Measurements from ENCODE around the gene WDTC1. TPM values are rescaled to one million over a fixed set of nuclear protein-coding genes. Genes with fewer than 3 reads are reported as not detected.
A peak's percentile ranks its signal among the peaks of the same experiment; 100 is the strongest.

WDTC1 gene
- total RNA-seq, 1 experiment from 2014 or later: 37.1 TPM

GRCh38 chr1:27345272-27345671 lies 110.8 kb downstream of the WDTC1 start:
- no peak for DNase-seq
- no peaks in the 10 kb centered on the region for H3K9me3 ChIP-seq (ENCODE audit: insufficient read depth, low read depth)
- no peak overlapping the region for H2AFZ ChIP-seq
- no TSS peak for BruUV-seq (replicated peaks)
- POLR2A ChIA-PET (ENCODE audit: unreplicated experiment): interaction anchor here (0.6 kb wide), 1 partner anchor 1528 kb away, joined by 11 read pairs; no protein-coding TSS in a partner anchor
- TF ChIP-seq EZH2 (IDR thresholded peaks at IDR 0.05; ENCODE audit: low read depth): no peak
- no peak for TF ChIP-seq CTCF (conservative IDR thresholded peaks at IDR 0.05)
- no peak overlapping the region for H3K27ac ChIP-seq
- H3K4me2 ChIP-seq: no peak overlapping the region
- no peaks in the 10 kb centered on the region for H3K36me3 ChIP-seq (ENCODE audit: low read depth)
- no peaks in the 10 kb centered on the region for H3K9me2 ChIP-seq (ENCODE audit: insufficient read depth)
- peaks cover 26% of the 10 kb centered on the region for H3K4me1 ChIP-seq (replicated peaks; ENCODE audit: insufficient read depth)
- no peak overlapping the region for H3K4me3 ChIP-seq
- H4K20me1 ChIP-seq (ENCODE audit: insufficient read depth): no peaks in the 10 kb centered on the region
- intact Hi-C loops (cut with micrococcal nuclease; ENCODE audit: unreplicated experiment): no loop called here
- H3K27me3 ChIP-seq (ENCODE audit: insufficient read depth, low read depth): no peaks in the 10 kb centered on the region
- CTCF ChIA-PET: no interaction called here
- no peaks in the 10 kb centered on the region for H3K79me2 ChIP-seq (ENCODE audit: low read depth)
- H3F3A ChIP-seq (ENCODE audit: insufficient read depth, low read depth): peaks cover 20% of the 10 kb centered on the region; the same call in 1 of the 2 replicates

- DNase-seq: no peak
- ChIA-PET POLR2A (ENCODE audit: unreplicated experiment) (no interaction called here), CTCF (no interaction called here)
- peaks cover 16% of the 10 kb centered on the region for H3K4me1 ChIP-seq (replicated peaks; ENCODE audit: insufficient read depth)
- H3K9me3 ChIP-seq (ENCODE audit: insufficient read depth, low read depth): no peaks in the 10 kb centered on the region
- no peaks in the 10 kb centered on the region for H3K9me2 ChIP-seq (ENCODE audit: insufficient read depth)
- no peaks in the 10 kb centered on the region for H4K20me1 ChIP-seq (ENCODE audit: insufficient read depth)
- no peak overlapping the region for H2AFZ ChIP-seq
- no peaks in the 10 kb centered on the region for H3K36me3 ChIP-seq (ENCODE audit: low read depth)
- no peak overlapping the region for H3K4me3 ChIP-seq
- peaks cover 11% of the 10 kb centered on the region; the same call in 1 of the 2 replicates for H3F3A ChIP-seq (ENCODE audit: insufficient read depth, low read depth)
- no peak overlapping the region for H3K4me2 ChIP-seq
- no peaks in the 10 kb centered on the region for H3K27me3 ChIP-seq (ENCODE audit: insufficient read depth, low read depth)
- H3K79me2 ChIP-seq (ENCODE audit: low read depth): no peaks in the 10 kb centered on the region
- no TSS peak for BruUV-seq (replicated peaks)
- TF ChIP-seq EZH2 (IDR thresholded peaks at IDR 0.05; ENCODE audit: low read depth) (no peak), CTCF (conservative IDR thresholded peaks at IDR 0.05) (no peak)
- intact Hi-C loops (cut with micrococcal nuclease; ENCODE audit: unreplicated experiment): no loop called here
- no peak overlapping the region for H3K27ac ChIP-seq
These were observed 111.9 kb downstream of the WDTC1 start for GRCh38 chr1:27346357-27346756.

GRCh38 chr1:27346991-27347624 lies 112.7 kb downstream of the WDTC1 start:
- Histone ChIP-seq H3K79me2 (ENCODE audit: low read depth) (no peaks in the 10 kb centered on the region), H3F3A (ENCODE audit: insufficient read depth, low read depth) (peaks cover 11% of the 10 kb centered on the region; the same call in 1 of the 2 replicates), H3K4me1 (replicated peaks; ENCODE audit: insufficient read depth) (peaks cover 11% of the 10 kb centered on the region), H3K4me3 (no peak overlapping the region), H3K9me3 (ENCODE audit: insufficient read depth, low read depth) (no peaks in the 10 kb centered on the region), H4K20me1 (ENCODE audit: insufficient read depth) (no peaks in the 10 kb centered on the region), H3K9me2 (ENCODE audit: insufficient read depth) (no peaks in the 10 kb centered on the region), H3K27ac (no peak overlapping the region), H3K4me2 (no peak overlapping the region), H3K27me3 (ENCODE audit: insufficient read depth, low read depth) (no peaks in the 10 kb centered on the region), H3K36me3 (ENCODE audit: low read depth) (no peaks in the 10 kb centered on the region), H2AFZ (no peak overlapping the region)
- TF ChIP-seq EZH2 (IDR thresholded peaks at IDR 0.05; ENCODE audit: low read depth) (no peak), CTCF (conservative IDR thresholded peaks at IDR 0.05) (no peak)
- POLR2A ChIA-PET (ENCODE audit: unreplicated experiment): interaction anchor here (0.8 kb wide), 1 partner anchor 18 kb away, joined by 24 read pairs; no protein-coding TSS in a partner anchor
- no TSS peak for BruUV-seq (replicated peaks)
- intact Hi-C loops (cut with micrococcal nuclease; ENCODE audit: unreplicated experiment): no loop called here
- CTCF ChIA-PET: no interaction called here
- peak in 1 of 2 experiments; percentile 19 for DNase-seq
